ENCODE results near the gene SNHG17. TPM values are rescaled to one million over a fixed set of nuclear protein-coding genes. Genes with fewer than 3 reads are reported as not detected.

Gene SNHG17
- total RNA-seq, 1 donor from 2014 or later: 75.2 TPM

DNA sequence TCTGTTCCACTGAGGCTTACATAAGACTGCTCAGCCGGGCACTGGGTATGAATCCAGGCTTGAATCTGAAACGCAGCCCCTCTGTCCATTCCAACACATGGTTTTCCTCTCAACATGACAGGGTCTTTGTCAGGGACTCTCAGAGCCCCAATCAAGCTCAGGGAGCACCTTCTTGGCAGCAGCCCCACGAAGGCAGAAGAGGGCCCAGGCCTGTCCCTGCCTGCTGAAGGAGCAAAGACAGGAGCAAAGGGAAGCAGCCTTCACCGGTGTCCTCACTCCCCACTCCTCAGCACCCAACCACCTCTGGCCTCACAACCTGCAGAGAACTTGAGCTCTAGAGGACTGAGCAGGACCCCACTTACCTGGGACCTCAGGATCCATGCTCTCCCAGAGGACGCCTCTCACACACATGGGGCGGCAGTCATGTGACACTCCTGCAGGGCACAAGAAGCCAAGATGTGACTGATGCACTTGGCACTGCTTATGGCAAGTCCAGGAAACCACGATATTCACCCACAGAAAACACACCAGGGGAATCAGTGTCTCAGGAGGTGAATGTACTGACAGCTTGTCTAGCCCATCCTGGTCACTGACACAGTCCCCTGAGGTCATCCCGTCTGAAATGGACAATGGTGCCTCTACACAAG, 4.3 kb downstream of the SNHG17 start:
- Mint-ChIP-seq H3K27ac (no peak overlapping the region), H3K4me1 (peaks cover 35% of the 10 kb centered on the region), H3K27me3 (no peaks in the 10 kb centered on the region), H3K36me3 (ENCODE audit: low read depth) (peaks cover 89% of the 10 kb centered on the region), H3K4me3 (no peak overlapping the region), H3K9me3 (no peaks in the 10 kb centered on the region)
- ChIA-PET POLR2A (interaction anchor here (1.8 kb wide), 1 partner anchor 42 kb away, joined by 4 read pairs; the partner anchor contains the start of gene RALGAPB), CTCF (interaction anchor here (3.1 kb wide), 1 partner anchor 15 kb away, joined by 16 read pairs; no protein-coding TSS in a partner anchor)
- DNase-seq: no peak
- no peak for ATAC-seq (ENCODE audit: low read depth)
- intact Hi-C loops (cut with micrococcal nuclease): loop anchor here (10.0 kb wide), 1 partner anchor 396 kb away; the partner anchor contains the start of genes RPRD1B and TTI1
- TF ChIP-seq, protein P1, sequence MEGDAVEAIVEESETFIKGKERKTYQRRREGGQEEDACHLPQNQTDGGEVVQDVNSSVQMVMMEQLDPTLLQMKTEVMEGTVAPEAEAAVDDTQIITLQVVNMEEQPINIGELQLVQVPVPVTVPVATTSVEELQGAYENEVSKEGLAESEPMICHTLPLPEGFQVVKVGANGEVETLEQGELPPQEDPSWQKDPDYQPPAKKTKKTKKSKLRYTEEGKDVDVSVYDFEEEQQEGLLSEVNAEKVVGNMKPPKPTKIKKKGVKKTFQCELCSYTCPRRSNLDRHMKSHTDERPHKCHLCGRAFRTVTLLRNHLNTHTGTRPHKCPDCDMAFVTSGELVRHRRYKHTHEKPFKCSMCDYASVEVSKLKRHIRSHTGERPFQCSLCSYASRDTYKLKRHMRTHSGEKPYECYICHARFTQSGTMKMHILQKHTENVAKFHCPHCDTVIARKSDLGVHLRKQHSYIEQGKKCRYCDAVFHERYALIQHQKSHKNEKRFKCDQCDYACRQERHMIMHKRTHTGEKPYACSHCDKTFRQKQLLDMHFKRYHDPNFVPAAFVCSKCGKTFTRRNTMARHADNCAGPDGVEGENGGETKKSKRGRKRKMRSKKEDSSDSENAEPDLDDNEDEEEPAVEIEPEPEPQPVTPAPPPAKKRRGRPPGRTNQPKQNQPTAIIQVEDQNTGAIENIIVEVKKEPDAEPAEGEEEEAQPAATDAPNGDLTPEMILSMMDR (IDR thresholded peaks at IDR 0.05): no peak

DNA sequence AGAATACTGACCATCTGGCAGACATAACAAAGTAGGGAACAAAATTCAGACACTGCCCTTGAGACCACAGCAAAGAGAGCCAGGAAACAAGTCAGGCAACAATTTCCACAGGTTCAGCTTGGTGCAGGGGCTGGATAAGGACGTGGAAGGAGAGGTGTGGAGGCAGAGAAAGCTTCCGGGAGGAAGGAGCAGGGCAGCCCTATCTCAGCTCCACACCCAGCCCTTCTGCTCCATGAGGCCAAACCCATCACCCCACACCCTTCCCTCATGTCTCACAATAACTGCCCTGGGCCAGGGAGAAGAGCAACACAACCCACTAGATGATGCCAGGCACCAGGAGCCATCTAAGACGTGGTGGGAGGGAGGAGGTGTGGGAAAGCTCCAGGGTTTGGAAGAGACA, 5.8 kb downstream of the SNHG17 start:
- intact Hi-C loops (cut with micrococcal nuclease): no loop called here

DNA sequence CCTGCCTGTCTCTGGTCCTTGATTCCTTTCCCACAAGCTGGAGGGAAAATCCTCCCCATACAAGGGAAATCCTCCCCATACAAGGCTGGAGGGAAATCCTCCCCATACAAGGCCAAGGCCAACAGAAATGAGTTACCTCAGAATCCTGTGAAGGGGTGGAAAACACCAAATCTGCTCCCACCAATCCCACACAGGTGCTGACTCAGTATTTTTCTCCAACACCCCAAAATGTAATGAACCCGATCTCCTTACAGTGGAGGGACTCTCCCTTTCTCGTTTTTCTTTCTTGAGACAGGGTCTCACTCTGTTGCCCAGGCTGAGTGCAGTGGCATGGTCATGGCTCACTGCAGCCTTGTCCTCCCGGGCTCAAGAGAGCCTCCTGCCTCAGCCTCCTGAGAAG, 6.3 kb downstream of the SNHG17 start:
- peaks cover 28% of the 10 kb centered on the region for H3K4me1 Mint-ChIP-seq
- no peaks in the 10 kb centered on the region for H3K27me3 Mint-ChIP-seq
- no peak overlapping the region for H3K4me3 Mint-ChIP-seq
- TF ChIP-seq, protein P1 (IDR thresholded peaks at IDR 0.05): no peak
- no peak overlapping the region for H3K27ac Mint-ChIP-seq
- ChIA-PET CTCF (interaction anchor here (1.1 kb wide), 1 partner anchor 17 kb away, joined by 3 read pairs; no protein-coding TSS in a partner anchor), POLR2A (interaction anchor here (0.5 kb wide), 1 partner anchor 632 kb away, joined by 5 read pairs; no protein-coding TSS in a partner anchor)
- no peak for ATAC-seq (ENCODE audit: low read depth)
- H3K9me3 Mint-ChIP-seq: no peaks in the 10 kb centered on the region
- H3K36me3 Mint-ChIP-seq (ENCODE audit: low read depth): peaks cover 95% of the 10 kb centered on the region
- intact Hi-C loops (cut with micrococcal nuclease): no loop called here
- no peak for DNase-seq

More for the DNA sequence above, 5.8 kb downstream of the SNHG17 start:
- peaks cover 33% of the 10 kb centered on the region for H3K4me1 Mint-ChIP-seq
- peaks cover 98% of the 10 kb centered on the region for H3K36me3 Mint-ChIP-seq (ENCODE audit: low read depth)
- ChIA-PET CTCF (interaction anchor here (1.1 kb wide), 1 partner anchor 17 kb away, joined by 3 read pairs; no protein-coding TSS in a partner anchor), POLR2A (no interaction called here)
- ATAC-seq (ENCODE audit: low read depth) (no peak), DNase-seq (no peak)
- H3K4me3 Mint-ChIP-seq: no peak overlapping the region
- H3K9me3 Mint-ChIP-seq: no peaks in the 10 kb centered on the region
- H3K27me3 Mint-ChIP-seq: no peaks in the 10 kb centered on the region
- TF ChIP-seq, protein P1 (IDR thresholded peaks at IDR 0.05): no peak
- no peak overlapping the region for H3K27ac Mint-ChIP-seq

DNA sequence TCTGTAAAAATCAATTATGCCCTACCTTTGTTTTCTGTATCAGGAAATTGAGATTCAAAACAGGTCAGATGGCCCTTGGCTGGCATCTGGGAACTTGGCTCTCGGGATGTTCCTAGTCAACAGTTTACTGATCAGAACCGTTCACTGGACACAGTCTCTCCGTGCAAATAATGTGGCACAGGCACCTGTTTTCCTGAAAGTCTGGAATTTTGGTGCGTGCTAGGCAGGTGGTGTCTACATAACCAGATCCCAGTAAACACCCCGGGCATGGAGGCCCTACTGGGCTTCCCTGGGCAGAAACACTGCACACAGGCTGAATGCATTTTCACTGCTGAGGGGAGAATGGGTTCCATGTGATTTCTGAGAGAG, 7.5 kb downstream of the SNHG17 start:
- TF ChIP-seq, protein P1 (IDR thresholded peaks at IDR 0.05): no peak
- peaks cover 95% of the 10 kb centered on the region for H3K36me3 Mint-ChIP-seq (ENCODE audit: low read depth)
- peaks cover 21% of the 10 kb centered on the region for H3K4me1 Mint-ChIP-seq
- H3K27ac Mint-ChIP-seq: no peak overlapping the region
- H3K27me3 Mint-ChIP-seq: no peaks in the 10 kb centered on the region
- H3K4me3 Mint-ChIP-seq: no peak overlapping the region
- CTCF ChIA-PET: no interaction called here
- no peak for ATAC-seq (ENCODE audit: low read depth)
- no peak for DNase-seq
- POLR2A ChIA-PET: no interaction called here
- intact Hi-C loops (cut with micrococcal nuclease): no loop called here
- no peaks in the 10 kb centered on the region for H3K9me3 Mint-ChIP-seq

DNA sequence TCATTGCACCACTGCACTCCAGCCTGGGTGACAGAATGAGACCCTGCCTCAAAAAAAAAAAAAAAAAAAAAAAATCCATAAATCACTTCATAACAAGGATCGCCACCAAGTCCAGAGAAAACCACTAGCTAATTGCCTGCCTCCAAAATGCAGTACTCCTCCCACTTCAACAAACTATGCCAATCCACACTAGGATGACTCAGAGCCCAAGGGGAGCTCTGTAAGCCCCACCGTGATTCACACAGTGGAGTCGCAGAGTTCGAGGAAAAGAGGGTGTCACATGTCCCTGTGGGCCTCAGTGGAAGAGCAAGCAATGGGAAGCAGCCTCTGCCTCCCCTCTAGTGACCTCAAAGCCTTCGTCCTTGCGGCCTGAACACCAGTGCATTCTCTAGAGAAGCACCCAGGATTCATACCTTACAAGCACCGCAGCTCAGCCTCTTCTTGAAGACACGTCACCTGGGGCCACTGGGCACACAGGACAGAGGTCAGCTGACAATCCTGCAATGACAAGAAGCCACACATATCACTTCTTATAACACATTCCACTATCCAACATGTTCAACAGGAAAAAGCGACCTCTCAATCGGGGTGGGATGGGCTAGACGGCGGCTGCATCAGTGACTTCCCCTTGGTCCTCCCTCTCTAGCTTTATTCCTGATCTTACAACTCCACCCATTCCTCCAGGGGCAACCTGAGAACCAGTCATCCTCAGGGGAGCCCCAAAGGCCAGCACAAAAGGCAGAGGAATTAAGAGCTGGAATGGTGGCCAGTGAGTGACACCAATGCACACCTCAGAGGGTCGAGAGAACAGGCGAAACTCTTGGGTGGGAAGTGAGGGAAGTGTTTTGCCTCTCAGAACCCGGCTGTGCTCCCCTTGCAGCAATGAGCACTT, 8.9 kb downstream of the SNHG17 start:
- Mint-ChIP-seq H3K4me3 (no peak overlapping the region), H3K27ac (no peak overlapping the region), H3K4me1 (peaks cover 9% of the 10 kb centered on the region), H3K36me3 (ENCODE audit: low read depth) (peaks cover 95% of the 10 kb centered on the region), H3K27me3 (no peaks in the 10 kb centered on the region), H3K9me3 (no peaks in the 10 kb centered on the region)
- CTCF ChIA-PET: no interaction called here
- DNase-seq (no peak), ATAC-seq (ENCODE audit: low read depth) (no peak)
- POLR2A ChIA-PET: interaction anchor here (0.6 to 0.9 kb wide), 2 partner anchors 8 to 209 kb away, joined by 4 to 5 read pairs; partner anchors contain the start of gene SNHG17
- intact Hi-C loops (cut with micrococcal nuclease): no loop called here
- TF ChIP-seq, protein P1 (IDR thresholded peaks at IDR 0.05): no peak
